Trophoblast cell (in vitro differentiated cells and primary cell): ENCODE data around the gene SCN3A.

ENCODE experiments used
- DNase-seq, 2 donors: peaks; one replicate each; pipeline ENCODE4 v3.0.0-alpha.2; 2016
- H2AFZ ChIP-seq: 2 replicates; pipeline ENCODE4 v1.6.1; 2013; ENCODE audit warnings: low read length, moderate library complexity, mild to moderate bottlenecking; ENCODE audit not compliant: insufficient read depth, poor library complexity
- H2AK5ac ChIP-seq: 2 replicates; pipeline ENCODE4 v1.6.1; 2013; ENCODE audit warnings: mild to moderate bottlenecking, low read length
- H2BK120ac ChIP-seq: 2 replicates; pipeline ENCODE4 v1.6.1; 2013; ENCODE audit warnings: low read length, mild to moderate bottlenecking, moderate library complexity; ENCODE audit not compliant: insufficient read depth, poor library complexity
- H2BK12ac ChIP-seq: 2 replicates; pipeline ENCODE4 v1.6.1; 2013; ENCODE audit warnings: mild to moderate bottlenecking, low read length, moderate library complexity
- H2BK5ac ChIP-seq: 2 replicates; pipeline ENCODE4 v1.6.1; 2013; ENCODE audit warnings: low read length, low read depth, moderate library complexity, mild to moderate bottlenecking; ENCODE audit not compliant: poor library complexity
- H3K14ac ChIP-seq: 2 replicates; pipeline ENCODE4 v1.6.1; 2013; ENCODE audit warnings: mild to moderate bottlenecking, low read length
- H3K18ac ChIP-seq: 2 replicates; pipeline ENCODE4 v1.6.1; 2013; ENCODE audit warnings: mild to moderate bottlenecking, low read length
- H3K23ac ChIP-seq: 2 replicates; pipeline ENCODE4 v1.6.1; 2013; ENCODE audit warnings: low read length
- H3K27ac ChIP-seq: 2 replicates; pipeline ENCODE4 v1.5.1; 2013; ENCODE audit warnings: low read depth, mild to moderate bottlenecking, inconsistent platforms, low read length, moderate library complexity
- H3K27me3 ChIP-seq: 2 replicates; pipeline ENCODE4 v1.6.1; 2013; ENCODE audit warnings: inconsistent platforms, mild to moderate bottlenecking, low read length, moderate library complexity; ENCODE audit not compliant: insufficient read depth
- H3K36me3 ChIP-seq, 2 experiments: 1 replicate in 1 of 2; 2 replicates in 1 of 2; pipeline ENCODE4 v1.6.1; 2013; ENCODE audit warnings: low read length in 2 of 2, mild to moderate bottlenecking in 2 of 2, moderate library complexity in 1 of 2; ENCODE audit not compliant: insufficient read depth in 2 of 2, control insufficient read depth in 1 of 2
- H3K4ac ChIP-seq: 2 replicates; pipeline ENCODE4 v1.6.1; 2013; ENCODE audit warnings: low read depth, mild to moderate bottlenecking, low read length, moderate library complexity
- H3K4me1 ChIP-seq, 2 experiments: 1 replicate in 1 of 2; 2 replicates in 1 of 2; pipeline ENCODE4 v1.6.1; 2013; ENCODE audit warnings: low read length in 2 of 2, mild to moderate bottlenecking in 2 of 2, moderate library complexity in 1 of 2; ENCODE audit not compliant: insufficient read depth in 2 of 2, control insufficient read depth in 1 of 2
- H3K4me2 ChIP-seq: 2 replicates; pipeline ENCODE4 v1.6.1; 2013; ENCODE audit warnings: inconsistent platforms, mild to moderate bottlenecking, low read length, moderate library complexity
- H3K4me3 ChIP-seq: 2 replicates; pipeline ENCODE4 v1.5.1; 2013; ENCODE audit warnings: mild to moderate bottlenecking, low read depth, low read length, inconsistent platforms
- H3K79me1 ChIP-seq: one replicate; pipeline ENCODE4 v1.6.1; 2013; ENCODE audit warnings: low read length
- H3K79me2 ChIP-seq: 2 replicates; pipeline ENCODE4 v1.6.1; 2013; ENCODE audit warnings: low read length, mild to moderate bottlenecking; ENCODE audit not compliant: control insufficient read depth, insufficient read depth, poor library complexity
- H3K9ac ChIP-seq: 2 replicates; pipeline ENCODE4 v1.6.1; 2013; ENCODE audit warnings: mild to moderate bottlenecking, low read length
- H3K9me3 ChIP-seq: 2 replicates; pipeline ENCODE4 v1.6.1; 2013; ENCODE audit warnings: low read depth, mild to moderate bottlenecking, control low read depth, inconsistent platforms, low read length; ENCODE audit not compliant: insufficient read depth
- H4K12ac ChIP-seq: 2 replicates; pipeline ENCODE4 v1.6.1; 2013; ENCODE audit warnings: low read depth, mild to moderate bottlenecking, low read length, moderate library complexity
- H4K8ac ChIP-seq: 2 replicates; pipeline ENCODE4 v1.6.1; 2013; ENCODE audit warnings: low read depth, mild to moderate bottlenecking, low read length, moderate library complexity
- H4K91ac ChIP-seq: one replicate; pipeline ENCODE4 v1.6.1; 2013; ENCODE audit warnings: low read depth, mild to moderate bottlenecking, low read length, moderate library complexity
- WGBS: extraction: QIAGEN DNeasy Blood & Tissue Kit; methylation state at CpG from one replicate; pipeline ENCODE4 v1.1.7; 2013; ENCODE audit warnings: missing lambda C conversion rate; ENCODE audit not compliant: insufficient read length, insufficient coverage; ENCODE audit errors: extremely low coverage; 5-methylcytosine and 5-hydroxymethylcytosine counted together

SCN3A gene

GRCh38 chr2:165112133-165112573, 91.7 kb downstream of the SCN3A start:
- Histone ChIP-seq H4K12ac (no peak overlapping the region), H3K4me2 (no peak overlapping the region), H3K23ac (no peak overlapping the region), H3K79me2 (no peaks in the 10 kb centered on the region), H3K36me3 (no peaks in the 10 kb centered on the region), H4K8ac (no peak overlapping the region), H2AFZ (no peak overlapping the region), H3K27me3 (no peaks in the 10 kb centered on the region), H3K79me1 (no peaks in the 10 kb centered on the region), H3K14ac (no peak overlapping the region), H3K4ac (no peak overlapping the region), H2BK5ac (no peak overlapping the region), H3K27ac (no peak overlapping the region), H3K4me1 (no peaks in the 10 kb centered on the region), H3K18ac (no peak overlapping the region), H2BK12ac (no peak overlapping the region), H3K4me3 (no peak overlapping the region), H2AK5ac (no peak overlapping the region), H4K91ac (no peak overlapping the region), H3K9ac (no peak overlapping the region), H3K9me3 (no peaks in the 10 kb centered on the region), H2BK120ac (no peak overlapping the region)
- no CpG with 5 or more reads among the region's 4 CpGs for WGBS
- DNase-seq, result no peak

- H2BK12ac ChIP-seq, result no peak overlapping the region
- H2AK5ac ChIP-seq, result no peak overlapping the region
- no peak overlapping the region for H3K27ac ChIP-seq
- H3K4me2 ChIP-seq, result no peak overlapping the region
- H2BK120ac ChIP-seq, result no peak overlapping the region
- H2BK5ac ChIP-seq, result no peak overlapping the region
- no peak overlapping the region for H2AFZ ChIP-seq
- H3K23ac ChIP-seq, result no peak overlapping the region
- H4K8ac ChIP-seq, result no peak overlapping the region
- no peaks in the 10 kb centered on the region for H3K36me3 ChIP-seq
- H3K79me1 ChIP-seq, result no peaks in the 10 kb centered on the region
- no peaks in the 10 kb centered on the region for H3K4me1 ChIP-seq
- no peak for DNase-seq
- no peak overlapping the region for H3K4ac ChIP-seq
- no CpG with 5 or more reads among the region's 1 CpG for WGBS
- no peak overlapping the region for H4K91ac ChIP-seq
- H3K14ac ChIP-seq, result no peak overlapping the region
- no peaks in the 10 kb centered on the region for H3K9me3 ChIP-seq
- H3K27me3 ChIP-seq, result no peaks in the 10 kb centered on the region
- no peak overlapping the region for H3K18ac ChIP-seq
- no peaks in the 10 kb centered on the region for H3K79me2 ChIP-seq
- no peak overlapping the region for H4K12ac ChIP-seq
- H3K9ac ChIP-seq, result no peak overlapping the region
- no peak overlapping the region for H3K4me3 ChIP-seq
These were observed 93.5 kb downstream of the SCN3A start for GRCh38 chr2:165110394-165110793.

GRCh38 chr2:165109915-165110314, 93.9 kb downstream of the SCN3A start:
- Histone ChIP-seq H3K79me2 (no peaks in the 10 kb centered on the region), H3K9me3 (no peaks in the 10 kb centered on the region), H2AFZ (no peak overlapping the region), H3K18ac (no peak overlapping the region), H3K14ac (no peak overlapping the region), H3K36me3 (no peaks in the 10 kb centered on the region), H3K27me3 (no peaks in the 10 kb centered on the region), H3K27ac (no peak overlapping the region), H3K4ac (no peak overlapping the region), H2BK12ac (no peak overlapping the region), H3K9ac (no peak overlapping the region), H4K91ac (no peak overlapping the region), H2AK5ac (no peak overlapping the region), H2BK120ac (no peak overlapping the region), H3K79me1 (no peaks in the 10 kb centered on the region), H4K12ac (no peak overlapping the region), H3K4me3 (no peak overlapping the region), H3K4me2 (no peak overlapping the region), H3K4me1 (no peaks in the 10 kb centered on the region), H2BK5ac (no peak overlapping the region), H4K8ac (no peak overlapping the region), H3K23ac (no peak overlapping the region)
- DNase-seq, result no peak
- no CpG with 5 or more reads among the region's 5 CpGs for WGBS

GRCh38 chr2:165105926-165106325, 97.9 kb downstream of the SCN3A start:
- Histone ChIP-seq H4K12ac (no peak overlapping the region), H3K18ac (no peak overlapping the region), H3K36me3 (no peaks in the 10 kb centered on the region), H4K91ac (no peak overlapping the region), H2BK120ac (no peak overlapping the region), H3K4me1 (no peaks in the 10 kb centered on the region), H2BK12ac (no peak overlapping the region), H2AK5ac (no peak overlapping the region), H3K79me1 (no peaks in the 10 kb centered on the region), H3K4me2 (no peak overlapping the region), H3K23ac (no peak overlapping the region), H3K4me3 (no peak overlapping the region), H3K27me3 (no peaks in the 10 kb centered on the region), H2AFZ (no peak overlapping the region), H3K27ac (no peak overlapping the region), H3K9ac (no peak overlapping the region), H4K8ac (no peak overlapping the region), H3K9me3 (no peaks in the 10 kb centered on the region), H3K79me2 (no peaks in the 10 kb centered on the region), H3K14ac (no peak overlapping the region), H2BK5ac (no peak overlapping the region), H3K4ac (no peak overlapping the region)
- no peak for DNase-seq
- WGBS, result no CpG with 5 or more reads among the region's 4 CpGs
